ENCODE data around the gene PYGO1. TPM values are rescaled to one million over a fixed set of nuclear protein-coding genes. Genes with fewer than 3 reads are reported as not detected.

The PYGO1 gene
- total RNA-seq, 4 donors from 2014 or later = 3.7 to 8.6 (median 4.5) TPM

DNA sequence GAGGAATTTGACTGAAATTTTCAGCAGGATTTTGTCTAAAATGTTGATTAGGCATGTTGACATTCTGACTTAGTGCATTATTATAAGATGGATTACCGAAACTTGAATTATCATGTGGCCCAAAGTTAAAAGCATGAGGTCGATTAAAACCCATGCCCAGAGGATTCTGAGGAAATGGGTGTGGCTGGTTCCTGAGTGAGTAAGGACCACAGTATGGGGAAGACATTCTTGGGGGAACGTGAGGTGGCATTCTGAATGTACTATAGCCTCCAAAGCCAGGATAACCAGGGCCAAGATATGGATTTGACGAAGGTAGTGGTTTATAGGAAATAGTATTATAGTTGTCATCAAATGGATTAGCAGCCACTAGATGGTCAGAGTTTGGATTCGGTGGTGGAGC is 41.4 kb downstream of the PYGO1 start:
- TF ChIP-seq CTCF (IDR thresholded peaks at IDR 0.05; ENCODE audit: low read depth) = no peak

DNA sequence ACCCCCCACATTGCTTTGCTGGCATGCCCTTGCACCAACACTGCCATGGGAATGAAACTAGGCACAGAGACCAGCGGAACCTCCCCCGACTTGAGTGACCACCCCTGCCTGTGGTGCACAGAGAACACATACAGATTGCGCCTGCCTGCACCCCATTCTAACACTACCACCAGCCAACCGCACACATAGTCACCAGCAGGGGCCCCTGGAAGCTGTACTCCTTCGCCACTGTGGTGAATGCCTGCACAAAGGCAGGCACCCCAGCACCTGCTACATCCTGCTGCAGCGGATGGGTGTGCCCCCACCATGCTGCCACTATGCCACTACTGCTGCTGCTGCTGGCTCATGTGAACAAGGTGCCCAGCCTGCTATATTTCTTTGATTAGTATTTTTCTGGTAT is 52.7 kb downstream of the PYGO1 start:
- TF ChIP-seq CTCF (IDR thresholded peaks at IDR 0.05; ENCODE audit: low read depth) = no peak

DNA sequence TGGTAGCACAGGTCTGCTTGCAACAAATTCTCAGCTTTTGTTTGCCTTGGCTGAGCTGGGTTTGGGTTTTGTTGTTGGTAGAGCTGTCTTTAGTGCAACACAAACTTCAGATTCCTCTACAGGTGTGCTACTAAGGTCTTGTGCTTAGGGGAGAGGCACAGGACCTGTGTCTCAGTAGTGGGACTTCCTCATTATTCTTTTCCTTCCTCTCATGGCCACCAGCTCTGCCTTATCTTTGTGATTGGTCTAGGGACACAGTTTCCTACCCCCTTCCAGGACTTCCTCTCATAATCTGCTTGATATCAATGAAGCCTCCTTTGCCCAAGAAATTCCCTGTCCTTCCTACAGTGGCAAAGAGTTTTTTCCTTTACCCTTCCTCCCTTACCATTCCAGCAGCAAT is 55.2 kb downstream of the PYGO1 start:
- TF ChIP-seq CTCF (IDR thresholded peaks at IDR 0.05; ENCODE audit: low read depth) = no peak

DNA sequence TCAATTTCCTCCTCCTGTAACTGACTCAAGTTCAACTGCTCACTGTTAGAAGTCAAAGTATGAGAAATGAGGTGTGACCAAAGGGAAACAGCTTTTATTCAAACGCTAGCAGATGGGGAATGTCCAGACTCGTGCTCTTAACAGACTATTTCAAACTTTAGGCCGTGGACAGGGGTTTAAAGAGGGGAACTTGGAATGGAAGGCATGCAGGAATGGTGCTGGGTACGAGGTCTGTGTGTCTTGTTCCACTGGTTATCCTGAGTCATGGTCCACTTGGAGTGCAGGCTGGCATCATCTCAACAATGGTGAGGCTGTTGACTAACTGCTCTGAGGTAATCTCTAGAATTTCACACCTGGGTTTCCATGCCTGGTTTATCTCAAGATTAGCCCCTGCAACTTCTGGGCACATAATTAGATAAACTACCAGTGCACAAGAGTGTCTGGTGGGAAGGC is 57.3 kb downstream of the PYGO1 start:
- no peak for TF ChIP-seq CTCF (IDR thresholded peaks at IDR 0.05; ENCODE audit: low read depth)

DNA sequence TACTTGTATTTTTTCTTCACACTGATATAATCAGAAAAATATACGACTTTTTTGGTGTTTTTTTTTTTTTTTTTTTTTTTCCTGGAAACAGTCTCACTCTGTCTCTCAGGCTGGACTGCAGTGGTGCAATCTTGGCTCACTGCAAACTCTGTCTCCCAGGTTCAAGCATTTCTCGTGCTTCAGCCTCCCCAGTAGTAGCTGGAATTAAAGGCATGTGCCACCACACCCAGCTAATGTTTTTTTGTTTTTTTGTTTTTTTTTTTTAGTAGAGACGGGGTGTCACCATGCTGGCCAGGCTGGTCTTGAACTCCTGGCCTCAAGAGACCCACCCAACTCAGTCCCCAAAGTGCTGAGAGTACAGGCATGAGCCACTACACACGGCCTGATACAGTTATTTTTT is 59.3 kb downstream of the PYGO1 start:
- TF ChIP-seq CTCF (IDR thresholded peaks at IDR 0.05; ENCODE audit: low read depth) = no peak

- no peak for TF ChIP-seq CTCF (IDR thresholded peaks at IDR 0.05; ENCODE audit: low read depth)
Measured at GRCh38 chr15:55527150-55527549, 61.0 kb downstream of the PYGO1 start.

DNA sequence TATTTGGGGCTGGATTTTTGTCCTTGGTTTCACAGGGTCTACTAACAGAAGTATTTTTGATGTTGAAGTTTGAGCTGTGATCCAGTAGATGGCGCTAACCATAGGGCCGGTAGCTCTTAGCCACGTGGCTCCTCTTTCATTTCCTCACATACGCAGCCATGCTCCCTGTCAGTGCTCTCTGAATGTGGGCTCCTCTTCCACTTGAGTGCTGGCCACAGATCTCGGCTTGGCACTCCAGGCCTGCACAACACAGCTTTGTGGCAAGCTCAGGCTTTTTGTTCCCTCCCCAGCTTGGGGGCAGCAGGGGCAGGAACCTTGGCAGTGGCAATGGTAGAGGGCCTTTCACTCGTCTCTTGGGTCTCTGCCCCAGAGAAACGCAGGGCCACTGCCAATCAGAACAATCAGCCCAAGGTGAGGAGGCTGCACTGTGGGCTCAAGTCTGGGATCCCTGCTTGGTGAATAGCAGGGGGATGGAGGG is 61.5 kb downstream of the PYGO1 start:
- no peak for TF ChIP-seq CTCF (IDR thresholded peaks at IDR 0.05; ENCODE audit: low read depth)

All from subcutaneous adipose tissue (tissue), 4 donors.